ENCODE measurements around the gene KLRF2.
A peak's percentile ranks its signal among the peaks of the same experiment; 100 is the strongest.

Gene KLRF2

DNA sequence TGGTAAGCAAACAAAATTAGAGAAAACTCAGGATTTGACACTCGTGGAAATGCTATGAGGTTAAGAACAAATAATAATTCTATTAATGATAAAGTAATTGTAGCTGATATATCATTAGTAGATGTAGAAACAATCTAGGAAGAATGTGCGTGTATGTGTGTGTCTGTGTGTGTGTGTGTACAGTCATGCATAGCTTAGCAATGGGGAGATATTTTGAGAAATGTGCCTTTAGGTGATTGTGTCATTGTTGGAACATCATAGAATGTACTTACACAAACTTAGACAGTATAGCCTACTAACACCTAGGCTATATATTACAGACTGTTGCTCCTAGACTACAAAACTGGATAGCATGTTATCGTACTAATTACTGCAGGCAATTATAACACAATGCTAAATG lies 45.6 kb downstream of the KLRF2 start:
- no peak for DNase-seq (ENCODE audit: extremely low read depth, low read depth)

DNA sequence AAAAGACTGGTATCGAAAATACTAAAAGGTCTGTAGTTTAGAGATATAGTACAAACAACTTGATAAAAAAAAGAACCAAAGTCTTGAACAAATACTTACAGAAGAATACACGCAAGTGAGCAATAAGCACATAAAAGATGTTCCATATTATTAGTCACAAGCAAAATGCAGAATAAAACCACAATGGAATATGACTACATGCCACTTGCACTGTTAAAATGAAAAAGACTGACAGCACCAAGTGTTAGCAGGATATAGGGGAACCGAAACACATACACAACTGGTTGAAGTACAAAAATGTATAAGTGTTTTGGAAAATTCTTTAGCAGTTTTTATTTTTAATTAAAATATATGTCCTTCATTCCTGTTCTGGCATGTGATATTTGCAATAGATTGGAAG lies 47.3 kb downstream of the KLRF2 start:
- TF ChIP-seq, protein P1, sequence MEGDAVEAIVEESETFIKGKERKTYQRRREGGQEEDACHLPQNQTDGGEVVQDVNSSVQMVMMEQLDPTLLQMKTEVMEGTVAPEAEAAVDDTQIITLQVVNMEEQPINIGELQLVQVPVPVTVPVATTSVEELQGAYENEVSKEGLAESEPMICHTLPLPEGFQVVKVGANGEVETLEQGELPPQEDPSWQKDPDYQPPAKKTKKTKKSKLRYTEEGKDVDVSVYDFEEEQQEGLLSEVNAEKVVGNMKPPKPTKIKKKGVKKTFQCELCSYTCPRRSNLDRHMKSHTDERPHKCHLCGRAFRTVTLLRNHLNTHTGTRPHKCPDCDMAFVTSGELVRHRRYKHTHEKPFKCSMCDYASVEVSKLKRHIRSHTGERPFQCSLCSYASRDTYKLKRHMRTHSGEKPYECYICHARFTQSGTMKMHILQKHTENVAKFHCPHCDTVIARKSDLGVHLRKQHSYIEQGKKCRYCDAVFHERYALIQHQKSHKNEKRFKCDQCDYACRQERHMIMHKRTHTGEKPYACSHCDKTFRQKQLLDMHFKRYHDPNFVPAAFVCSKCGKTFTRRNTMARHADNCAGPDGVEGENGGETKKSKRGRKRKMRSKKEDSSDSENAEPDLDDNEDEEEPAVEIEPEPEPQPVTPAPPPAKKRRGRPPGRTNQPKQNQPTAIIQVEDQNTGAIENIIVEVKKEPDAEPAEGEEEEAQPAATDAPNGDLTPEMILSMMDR (IDR thresholded peaks at IDR 0.05; ENCODE audit: low read depth, low read length, missing control alignments), result no peak
- DNase-seq (ENCODE audit: extremely low read depth, low read depth), result no peak
- no peak overlapping the region for H3K4me3 ChIP-seq (replicated peaks; ENCODE audit: low read depth, low read length)

More for the DNA sequence above, 45.6 kb downstream of the KLRF2 start:
- TF ChIP-seq, protein P1 (IDR thresholded peaks at IDR 0.05; ENCODE audit: low read depth, low read length, missing control alignments), result no peak
- H3K4me3 ChIP-seq (replicated peaks; ENCODE audit: low read depth, low read length), result no peak overlapping the region

DNA sequence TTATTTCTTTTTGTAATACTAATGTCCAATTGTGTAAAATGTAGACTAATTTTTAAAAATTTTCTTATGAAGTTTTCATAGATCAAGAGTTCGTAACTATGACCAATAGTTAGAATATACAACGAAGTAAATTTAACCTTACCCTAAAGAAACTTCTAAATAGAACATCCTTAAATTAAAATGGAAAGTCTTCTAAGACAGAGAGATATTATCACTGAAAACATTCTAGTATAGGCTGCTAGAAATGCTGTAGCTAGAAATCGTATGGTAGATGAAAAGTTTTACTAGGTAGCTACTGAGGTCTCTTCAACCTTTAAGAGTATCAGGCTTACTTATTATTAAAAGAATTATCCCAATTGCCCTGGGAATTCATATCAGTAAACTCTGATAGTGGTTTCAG lies 50.0 kb downstream of the KLRF2 start:
- no peak for DNase-seq (ENCODE audit: extremely low read depth, low read depth)
- no peak overlapping the region for H3K4me3 ChIP-seq (replicated peaks; ENCODE audit: low read depth, low read length)
- TF ChIP-seq, protein P1 (IDR thresholded peaks at IDR 0.05; ENCODE audit: low read depth, low read length, missing control alignments), result no peak

DNA sequence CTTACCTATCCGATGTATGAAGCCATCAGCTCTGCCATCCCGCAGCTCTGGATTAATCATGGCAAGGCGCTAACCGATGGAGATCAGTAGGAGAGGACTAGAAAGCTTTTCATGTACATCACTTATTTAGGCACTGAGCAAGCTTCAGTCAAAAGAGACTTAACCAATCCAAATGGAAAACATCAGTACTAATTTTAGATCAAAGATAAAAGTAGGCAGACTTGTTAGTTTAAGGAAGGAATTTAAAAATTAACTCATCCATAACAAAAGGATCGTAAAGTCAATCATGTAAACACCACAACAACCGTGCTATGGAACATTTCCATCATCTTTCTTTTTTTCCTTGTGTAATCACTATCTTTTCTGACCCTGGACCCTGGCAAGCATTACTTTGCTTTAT lies 51.0 kb downstream of the KLRF2 start, which contains the start of gene CLEC2A:
TSS of gene CLEC2A (minus strand) at position 101 of the 400 bp plus-strand sequence. CDS start at position 60, 41 bp downstream.
- TF ChIP-seq, protein P1 (IDR thresholded peaks at IDR 0.05; ENCODE audit: low read depth, low read length, missing control alignments), result no peak
- DNase-seq (ENCODE audit: extremely low read depth, low read depth), result no peak
- no peak within 1 kb of the TSS for H3K4me3 ChIP-seq (replicated peaks; ENCODE audit: low read depth, low read length)

DNA sequence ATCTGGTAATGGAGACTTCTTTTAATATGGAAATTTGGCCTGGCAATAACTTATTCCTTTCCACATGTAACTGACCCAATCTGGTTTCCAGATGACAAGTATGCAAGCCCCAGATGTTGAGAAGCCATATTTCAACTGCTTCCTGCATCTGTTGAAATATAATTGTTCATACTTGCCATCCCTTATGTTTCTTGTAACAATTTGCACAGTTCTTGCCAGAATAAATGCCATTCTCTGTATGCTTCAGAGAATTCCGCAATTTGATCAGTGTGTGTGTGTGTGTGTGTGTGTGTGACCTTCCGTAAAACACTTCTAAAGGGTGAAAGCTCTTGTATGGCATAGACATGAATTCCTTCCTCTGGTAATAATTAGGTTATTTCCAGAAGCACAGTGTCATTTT lies 52.7 kb downstream of the KLRF2 start:
- DNase-seq (ENCODE audit: extremely low read depth, low read depth), result peak; percentile 61
- TF ChIP-seq, protein P1 (IDR thresholded peaks at IDR 0.05; ENCODE audit: low read depth, low read length, missing control alignments), result no peak
- no peak overlapping the region for H3K4me3 ChIP-seq (replicated peaks; ENCODE audit: low read depth, low read length)

DNA sequence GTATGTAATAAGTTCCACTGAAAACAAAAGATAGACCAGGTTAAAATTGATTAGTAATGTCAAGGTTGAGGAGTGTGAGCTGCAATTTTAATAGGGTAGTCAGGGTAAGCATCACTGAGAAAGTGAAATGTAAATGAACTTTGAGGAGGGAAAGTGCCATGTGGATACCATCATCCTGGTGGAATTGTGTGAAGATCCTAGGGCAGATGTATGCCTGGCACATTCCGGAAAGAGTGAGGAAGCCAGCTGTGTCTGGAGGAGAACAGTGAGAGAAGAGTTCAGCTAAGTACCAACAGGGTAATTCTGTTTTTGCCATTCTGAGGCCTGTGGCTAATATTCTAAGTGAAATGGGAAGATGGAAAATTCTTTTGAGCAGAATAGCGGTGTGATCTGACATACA lies 53.7 kb downstream of the KLRF2 start:
- TF ChIP-seq, protein P1 (IDR thresholded peaks at IDR 0.05; ENCODE audit: low read depth, low read length, missing control alignments), result no peak
- no peak for DNase-seq (ENCODE audit: extremely low read depth, low read depth)
- no peak overlapping the region for H3K4me3 ChIP-seq (replicated peaks; ENCODE audit: low read depth, low read length)

DNA sequence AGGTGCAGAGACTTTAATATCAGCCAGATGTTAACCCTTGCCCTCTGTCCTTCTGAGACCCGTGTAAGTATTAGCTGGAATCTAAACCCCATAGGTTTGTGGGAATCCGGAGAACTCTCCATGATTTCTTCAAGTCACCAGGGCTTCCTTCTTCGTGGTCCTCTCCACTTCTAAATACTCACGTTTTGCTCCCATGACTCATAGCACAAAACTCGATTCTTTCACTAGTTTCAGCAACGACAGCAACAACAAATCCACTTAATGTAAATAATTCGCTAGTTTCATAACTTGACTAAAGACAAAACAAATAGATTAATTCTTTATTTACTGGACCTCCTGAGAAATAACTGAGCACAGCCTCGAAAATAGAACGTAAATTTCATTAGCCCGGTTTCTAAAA lies 55.3 kb downstream of the KLRF2 start:
- no peak for DNase-seq (ENCODE audit: extremely low read depth, low read depth)
- H3K4me3 ChIP-seq (replicated peaks; ENCODE audit: low read depth, low read length), result no peak overlapping the region
- TF ChIP-seq, protein P1 (IDR thresholded peaks at IDR 0.05; ENCODE audit: low read depth, low read length, missing control alignments), result no peak

All from HFF-Myc (cell line).